Activated T-cell treated with anti-CD3 and anti-CD28 coated beads, Interleukin-2, amount 50 U/mL, for 24 hours (primary cell): ENCODE data around the gene AS3MT.

Source experiments
- DNase-seq: peaks from one replicate; pipeline ENCODE4 v3.0.0-alpha.2; 2020
- H3K27ac Mint-ChIP-seq: 2 replicates; pipeline ENCODE4 v1.8.0; 2020; ENCODE audit warnings: mild to moderate bottlenecking, mixed read lengths
- H3K27me3 Mint-ChIP-seq: 2 replicates; pipeline ENCODE4 v1.8.0; 2020; ENCODE audit warnings: mixed read lengths
- H3K36me3 Mint-ChIP-seq: 2 replicates; pipeline ENCODE4 v1.8.0; 2020; ENCODE audit warnings: low read depth, mixed read lengths
- H3K4me1 Mint-ChIP-seq: 2 replicates; pipeline ENCODE4 v1.8.0; 2020; ENCODE audit warnings: low read depth, mixed read lengths
- H3K4me3 Mint-ChIP-seq: 2 replicates; pipeline ENCODE4 v1.8.0; 2020; ENCODE audit warnings: mild to moderate bottlenecking, moderate library complexity, mixed read lengths
- H3K9me3 Mint-ChIP-seq: 2 replicates; pipeline ENCODE4 v1.8.0; 2020; ENCODE audit warnings: mixed read lengths

Gene AS3MT

GRCh38 chr10:102878629-102879028 is 9.4 kb downstream of the AS3MT start:
- Mint-ChIP-seq H3K27ac (no peak overlapping the region), H3K4me3 (no peak overlapping the region), H3K4me1 (no peaks in the 10 kb centered on the region), H3K36me3 (no peaks in the 10 kb centered on the region), H3K9me3 (no peaks in the 10 kb centered on the region), H3K27me3 (no peaks in the 10 kb centered on the region)
- DNase-seq: no peak

GRCh38 chr10:102880256-102880655 is 11.0 kb downstream of the AS3MT start:
- no peak overlapping the region for H3K27ac Mint-ChIP-seq
- no peak overlapping the region for H3K4me3 Mint-ChIP-seq
- H3K27me3 Mint-ChIP-seq: no peaks in the 10 kb centered on the region
- H3K4me1 Mint-ChIP-seq: no peaks in the 10 kb centered on the region
- no peaks in the 10 kb centered on the region for H3K36me3 Mint-ChIP-seq
- H3K9me3 Mint-ChIP-seq: no peaks in the 10 kb centered on the region
- no peak for DNase-seq

DNA sequence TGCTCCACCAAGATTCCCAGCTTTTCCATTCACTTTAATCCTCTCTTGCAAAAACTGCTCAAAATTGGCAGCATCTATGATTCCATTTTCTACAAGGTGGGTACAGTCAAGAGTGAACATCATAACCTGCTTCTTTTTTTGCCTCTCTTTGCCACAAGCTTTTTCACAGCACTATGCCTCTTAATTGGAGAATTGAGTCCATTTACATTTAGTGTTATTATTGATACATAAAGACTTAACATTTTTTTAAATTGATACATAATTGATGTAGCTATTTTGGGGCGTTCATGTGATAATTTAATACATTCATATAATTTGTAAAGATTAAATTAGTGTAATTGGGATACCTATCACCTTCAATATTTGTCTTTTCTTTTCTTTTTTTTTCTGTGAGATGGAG is 18.8 kb downstream of the AS3MT start:
- no peak overlapping the region for H3K27ac Mint-ChIP-seq
- H3K4me3 Mint-ChIP-seq: no peak overlapping the region

GRCh38 chr10:102894466-102895213 is 25.4 kb downstream of the AS3MT start:
- Mint-ChIP-seq H3K9me3 (no peaks in the 10 kb centered on the region), H3K36me3 (peaks cover 3% of the 10 kb centered on the region), H3K4me1 (no peaks in the 10 kb centered on the region), H3K4me3 (no peak overlapping the region), H3K27me3 (no peaks in the 10 kb centered on the region), H3K27ac (no peak overlapping the region)
- no peak for DNase-seq

More for the DNA sequence above, 18.8 kb downstream of the AS3MT start:
- H3K27me3 Mint-ChIP-seq: no peaks in the 10 kb centered on the region
- DNase-seq: no peak
- H3K9me3 Mint-ChIP-seq: no peaks in the 10 kb centered on the region
- no peaks in the 10 kb centered on the region for H3K36me3 Mint-ChIP-seq
- no peaks in the 10 kb centered on the region for H3K4me1 Mint-ChIP-seq

- Mint-ChIP-seq H3K4me1 (no peaks in the 10 kb centered on the region), H3K4me3 (no peak overlapping the region), H3K27ac (no peak overlapping the region), H3K9me3 (no peaks in the 10 kb centered on the region), H3K36me3 (no peaks in the 10 kb centered on the region), H3K27me3 (no peaks in the 10 kb centered on the region)
- DNase-seq: no peak
Observed at GRCh38 chr10:102900006-102900405, 30.7 kb downstream of the AS3MT start.

- no peaks in the 10 kb centered on the region for H3K9me3 Mint-ChIP-seq
- H3K4me1 Mint-ChIP-seq: no peaks in the 10 kb centered on the region
- no peaks in the 10 kb centered on the region for H3K36me3 Mint-ChIP-seq
- no peaks in the 10 kb centered on the region for H3K27me3 Mint-ChIP-seq
- H3K4me3 Mint-ChIP-seq: no peak overlapping the region
- no peak for DNase-seq
- H3K27ac Mint-ChIP-seq: no peak overlapping the region
Observed at GRCh38 chr10:102904346-102904745, 35.1 kb downstream of the AS3MT start.

- Mint-ChIP-seq H3K27ac (no peak overlapping the region), H3K4me1 (no peaks in the 10 kb centered on the region), H3K27me3 (no peaks in the 10 kb centered on the region), H3K36me3 (no peaks in the 10 kb centered on the region), H3K9me3 (no peaks in the 10 kb centered on the region), H3K4me3 (no peak overlapping the region)
- no peak for DNase-seq
Observed at GRCh38 chr10:102906507-102906906, 37.2 kb downstream of the AS3MT start.

DNA sequence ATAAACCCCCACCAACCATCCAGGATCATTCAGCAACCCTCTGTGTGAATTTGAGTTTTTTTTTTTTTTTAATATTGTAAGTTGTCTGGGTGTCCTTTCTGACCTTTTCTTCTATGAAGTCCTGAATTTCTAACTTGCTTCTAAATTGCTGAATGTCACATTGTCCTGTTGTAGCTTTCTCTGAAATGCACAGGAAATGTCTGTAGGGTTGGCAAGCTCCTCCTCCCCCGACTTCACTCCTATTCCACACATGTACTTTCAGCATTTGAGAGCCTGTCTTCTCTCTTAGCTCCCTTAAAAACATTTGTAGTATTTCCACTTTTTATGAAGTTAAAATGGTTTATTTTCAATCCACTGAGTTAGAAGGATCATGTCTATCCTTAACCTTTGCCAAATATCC is 45.5 kb downstream of the AS3MT start:
- Mint-ChIP-seq H3K27ac (no peak overlapping the region), H3K4me1 (peaks cover 22% of the 10 kb centered on the region), H3K9me3 (no peaks in the 10 kb centered on the region), H3K27me3 (peaks cover 13% of the 10 kb centered on the region), H3K36me3 (peaks cover 9% of the 10 kb centered on the region), H3K4me3 (no peak overlapping the region)
- no peak for DNase-seq

DNA sequence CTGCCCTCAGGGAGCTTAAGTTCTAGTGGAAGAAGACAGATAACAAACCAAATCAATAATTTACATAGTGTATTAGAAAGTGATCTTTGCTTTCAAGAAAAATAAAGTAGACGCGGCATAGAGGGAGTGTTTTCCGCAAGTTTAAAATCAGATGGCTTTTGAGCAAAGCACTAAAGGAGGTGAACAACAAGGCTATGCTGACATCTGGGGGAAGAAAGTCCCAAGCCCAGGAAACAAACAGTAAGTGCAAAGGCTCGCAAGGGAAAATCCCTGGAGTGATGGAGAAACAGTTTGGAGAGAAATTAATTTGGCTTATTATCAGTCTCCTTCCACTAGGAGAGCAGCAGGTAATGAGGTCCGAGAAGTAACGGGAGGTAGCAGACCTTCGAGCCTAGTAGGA is 46.9 kb downstream of the AS3MT start:
- Mint-ChIP-seq H3K27ac (no peak overlapping the region), H3K36me3 (peaks cover 12% of the 10 kb centered on the region), H3K27me3 (peaks cover 13% of the 10 kb centered on the region), H3K4me1 (peaks cover 35% of the 10 kb centered on the region), H3K9me3 (no peaks in the 10 kb centered on the region), H3K4me3 (peak overlapping the region; percentile 92)
- DNase-seq: no peak

GRCh38 chr10:102917314-102917961 is 48.2 kb downstream of the AS3MT start:
- peaks cover 48% of the 10 kb centered on the region for H3K4me1 Mint-ChIP-seq
- H3K9me3 Mint-ChIP-seq: no peaks in the 10 kb centered on the region
- DNase-seq: peak; percentile 89
- H3K4me3 Mint-ChIP-seq: peak overlapping the region; percentile 92
- H3K36me3 Mint-ChIP-seq: peaks cover 12% of the 10 kb centered on the region
- peak overlapping the region; percentile 98 for H3K27ac Mint-ChIP-seq
- H3K27me3 Mint-ChIP-seq: peaks cover 9% of the 10 kb centered on the region

GRCh38 chr10:102917962-102918816 is 48.9 kb downstream of the AS3MT start, which contains the start of gene CNNM2:
CNNM2 (plus strand) TSS chr10:102918294; CDS start chr10:102918481, 187 bp downstream.
- Mint-ChIP-seq H3K27ac (peak within 1 kb of the TSS; percentile 98), H3K4me1 (peaks cover 54% of the 10 kb centered on the region), H3K27me3 (peaks cover 9% of the 10 kb centered on the region), H3K4me3 (peak within 1 kb of the TSS; percentile 92), H3K9me3 (no peaks in the 10 kb centered on the region), H3K36me3 (peaks cover 12% of the 10 kb centered on the region)
- DNase-seq: peak; percentile 98

DNA sequence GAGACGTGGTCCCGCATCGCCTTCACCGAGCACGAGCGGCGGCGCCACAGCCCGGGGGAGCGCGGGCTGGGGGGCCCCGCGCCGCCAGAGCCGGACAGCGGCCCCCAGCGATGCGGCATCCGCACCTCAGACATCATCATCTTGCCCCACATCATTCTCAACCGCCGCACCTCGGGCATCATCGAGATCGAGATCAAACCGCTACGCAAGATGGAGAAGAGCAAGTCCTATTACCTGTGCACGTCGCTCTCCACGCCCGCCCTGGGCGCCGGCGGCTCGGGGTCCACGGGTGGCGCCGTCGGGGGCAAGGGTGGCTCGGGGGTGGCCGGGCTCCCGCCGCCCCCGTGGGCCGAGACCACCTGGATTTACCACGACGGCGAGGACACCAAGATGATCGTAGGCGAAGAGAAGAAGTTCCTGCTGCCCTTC is 49.6 kb downstream of the AS3MT start:
- H3K4me3 Mint-ChIP-seq: peak overlapping the region; percentile 92
- H3K36me3 Mint-ChIP-seq: peaks cover 12% of the 10 kb centered on the region
- no peaks in the 10 kb centered on the region for H3K9me3 Mint-ChIP-seq
- peak; percentile 69 for DNase-seq
- H3K27ac Mint-ChIP-seq: peak overlapping the region; percentile 98
- H3K4me1 Mint-ChIP-seq: peaks cover 60% of the 10 kb centered on the region
- peaks cover 9% of the 10 kb centered on the region for H3K27me3 Mint-ChIP-seq

- H3K4me1 Mint-ChIP-seq: peaks cover 64% of the 10 kb centered on the region
- peak overlapping the region; percentile 48 for H3K27ac Mint-ChIP-seq
- H3K27me3 Mint-ChIP-seq: peaks cover 9% of the 10 kb centered on the region
- no peak for DNase-seq
- peaks cover 12% of the 10 kb centered on the region for H3K36me3 Mint-ChIP-seq
- no peaks in the 10 kb centered on the region for H3K9me3 Mint-ChIP-seq
- H3K4me3 Mint-ChIP-seq: peak overlapping the region; percentile 92
Observed at GRCh38 chr10:102919246-102919959, 50.1 kb downstream of the AS3MT start.
